NK-92 (cell line): ENCODE measurements around the gene VWA8.
"Not testable (repeated sequence)": the region's sequence is repeated elsewhere in the genome, so short reads cannot be mapped to it uniquely, and the experiment has no call there.

Experiments used
- DNase-seq: peaks from one replicate; lab custom pipeline; 2025; ENCODE audit not compliant: unreplicated experiment; lab: John Stamatoyannopoulos, UW

Gene VWA8

GRCh38 chr13:41651413-41652058, 309.4 kb downstream of the VWA8 start:
- no peak for DNase-seq

DNA sequence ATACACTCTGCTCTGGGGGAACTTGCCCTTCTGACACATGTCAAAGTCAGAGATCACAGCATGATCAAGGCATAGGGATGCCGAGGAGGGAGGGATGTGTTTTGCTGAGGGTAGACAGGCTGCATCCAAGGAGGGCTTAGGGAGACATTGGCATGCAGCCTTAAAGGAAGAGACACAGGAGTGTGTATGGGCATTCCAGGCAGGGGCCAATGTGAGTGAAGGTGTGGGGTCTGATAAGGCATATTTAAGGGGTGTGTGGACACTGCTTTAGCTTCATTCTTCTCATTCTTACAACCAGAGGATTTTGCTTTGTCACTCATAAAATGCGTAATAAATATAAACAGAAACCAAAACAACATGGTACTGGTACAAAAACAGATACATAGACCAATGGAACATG, 310.2 kb downstream of the VWA8 start:
- no peak for DNase-seq

GRCh38 chr13:41649659-41650058, 311.2 kb downstream of the VWA8 start:
- DNase-seq, result no peak

DNA sequence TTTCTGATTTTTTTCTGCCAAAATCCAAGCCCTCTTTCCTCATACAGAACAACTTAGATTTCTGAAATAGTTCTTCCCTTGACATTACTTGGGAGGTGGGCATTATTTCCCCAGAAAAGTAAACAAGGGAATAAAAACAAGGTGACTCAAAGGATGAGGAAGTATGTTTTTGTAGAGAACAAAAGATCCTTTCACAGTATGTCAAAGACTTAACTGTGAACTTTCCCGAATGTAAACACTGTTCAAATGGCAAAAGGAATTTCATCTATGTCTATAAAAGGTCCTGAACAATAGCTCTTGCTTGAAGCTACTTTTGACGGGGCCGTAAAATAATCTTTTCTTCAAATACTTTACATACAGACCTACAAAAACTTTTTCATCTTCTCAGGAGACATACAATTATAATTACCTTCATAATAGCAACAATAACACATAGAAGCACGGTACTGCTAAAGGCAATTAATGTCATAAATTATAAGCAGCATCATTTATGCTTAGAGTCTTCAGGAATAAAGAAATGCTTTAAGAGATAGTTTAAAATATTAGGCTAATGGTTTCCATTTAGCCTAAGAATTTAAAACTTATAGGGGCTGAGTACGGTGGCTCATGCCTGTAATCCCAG, 312.5 kb downstream of the VWA8 start:
- DNase-seq, result no peak

DNA sequence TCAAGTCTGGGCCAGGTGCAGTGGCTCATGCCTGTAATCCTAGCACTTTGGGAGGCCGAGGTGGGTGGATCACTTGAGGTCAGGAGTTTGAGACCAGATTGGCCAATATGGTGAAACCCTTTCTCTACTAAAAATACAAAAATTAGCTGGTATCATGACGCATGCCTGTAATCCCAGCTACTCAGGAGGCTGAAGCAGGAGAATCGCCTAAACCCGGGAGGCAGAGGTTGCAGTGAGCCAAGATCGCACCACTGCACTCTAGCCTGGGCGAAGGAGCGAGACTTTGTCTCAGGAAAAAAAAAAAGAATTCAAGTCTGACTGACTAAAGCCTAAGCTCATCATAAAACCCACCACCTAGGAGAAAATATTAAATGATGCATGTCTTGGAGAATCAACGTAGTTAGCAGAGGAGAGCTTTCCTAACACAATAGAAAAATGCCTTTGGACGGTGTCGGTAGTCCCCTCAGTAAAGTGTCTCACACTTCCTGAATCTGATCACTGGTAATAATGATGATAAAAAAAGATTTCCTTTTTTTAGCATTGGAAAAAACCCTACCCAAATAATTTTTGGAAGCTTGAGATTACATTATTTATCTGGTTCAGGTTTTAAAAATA, 313.1 kb downstream of the VWA8 start:
- not testable (repeated sequence) for DNase-seq

DNA sequence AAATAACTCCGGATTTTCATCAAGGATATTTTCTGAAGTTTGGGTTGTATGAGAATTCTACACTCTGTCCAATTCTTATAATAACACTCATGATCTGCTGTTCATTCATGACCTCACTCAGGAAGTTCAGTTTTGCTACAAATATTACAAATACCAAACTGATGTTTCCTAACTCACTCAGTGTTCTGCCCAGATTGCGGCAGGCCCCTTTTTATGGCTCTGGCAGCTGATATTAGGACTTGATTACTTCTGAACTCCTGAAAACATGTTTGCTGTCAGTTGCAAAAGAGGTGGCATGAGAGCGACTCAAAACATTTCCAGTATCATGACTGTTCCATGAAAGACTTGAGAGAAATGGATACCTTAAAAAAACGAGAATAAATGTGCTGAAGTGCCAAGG, 315.6 kb downstream of the VWA8 start:
- DNase-seq, result no peak

DNA sequence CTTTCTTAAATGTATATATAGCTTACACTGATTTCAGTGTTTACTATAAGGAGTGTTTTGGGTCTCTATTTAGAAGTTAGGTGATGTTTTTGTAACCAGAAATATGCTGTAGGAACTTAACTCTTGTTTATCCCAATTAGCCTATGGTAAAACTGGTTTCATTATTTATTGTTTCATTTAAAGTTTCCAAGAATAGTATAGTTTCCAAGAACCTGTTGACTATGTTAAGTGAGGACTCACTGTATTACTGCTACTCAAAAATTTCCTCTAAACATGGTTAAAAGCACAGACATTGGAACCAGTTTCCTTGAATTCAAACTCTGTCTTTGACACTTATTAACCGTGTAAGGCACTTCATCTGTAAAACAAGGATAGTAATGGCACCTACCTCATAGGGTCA, 316.2 kb downstream of the VWA8 start:
- no peak for DNase-seq

GRCh38 chr13:41643507-41643906, 317.4 kb downstream of the VWA8 start:
- DNase-seq, result no peak

GRCh38 chr13:41641961-41642360, 318.9 kb downstream of the VWA8 start:
- no peak for DNase-seq

DNA sequence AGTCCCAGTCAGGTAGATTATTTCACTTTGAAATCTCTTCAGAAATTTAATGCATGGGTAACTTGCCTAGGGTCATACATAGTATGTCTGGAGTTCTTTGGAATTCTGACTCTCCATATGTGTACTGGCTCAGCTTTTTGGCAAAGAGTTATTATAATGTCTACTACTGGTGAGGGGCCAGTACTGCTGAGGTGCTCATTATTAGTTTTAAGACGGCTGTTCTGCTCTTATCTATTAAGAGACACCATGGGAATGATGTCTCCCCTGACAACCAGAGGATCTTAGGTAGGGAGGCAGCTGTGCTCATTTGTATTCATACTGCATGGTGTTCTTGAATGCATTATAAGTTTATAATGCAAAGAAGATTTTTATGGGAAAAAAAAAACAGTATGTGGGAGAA, 319.5 kb downstream of the VWA8 start:
- no peak for DNase-seq

DNA sequence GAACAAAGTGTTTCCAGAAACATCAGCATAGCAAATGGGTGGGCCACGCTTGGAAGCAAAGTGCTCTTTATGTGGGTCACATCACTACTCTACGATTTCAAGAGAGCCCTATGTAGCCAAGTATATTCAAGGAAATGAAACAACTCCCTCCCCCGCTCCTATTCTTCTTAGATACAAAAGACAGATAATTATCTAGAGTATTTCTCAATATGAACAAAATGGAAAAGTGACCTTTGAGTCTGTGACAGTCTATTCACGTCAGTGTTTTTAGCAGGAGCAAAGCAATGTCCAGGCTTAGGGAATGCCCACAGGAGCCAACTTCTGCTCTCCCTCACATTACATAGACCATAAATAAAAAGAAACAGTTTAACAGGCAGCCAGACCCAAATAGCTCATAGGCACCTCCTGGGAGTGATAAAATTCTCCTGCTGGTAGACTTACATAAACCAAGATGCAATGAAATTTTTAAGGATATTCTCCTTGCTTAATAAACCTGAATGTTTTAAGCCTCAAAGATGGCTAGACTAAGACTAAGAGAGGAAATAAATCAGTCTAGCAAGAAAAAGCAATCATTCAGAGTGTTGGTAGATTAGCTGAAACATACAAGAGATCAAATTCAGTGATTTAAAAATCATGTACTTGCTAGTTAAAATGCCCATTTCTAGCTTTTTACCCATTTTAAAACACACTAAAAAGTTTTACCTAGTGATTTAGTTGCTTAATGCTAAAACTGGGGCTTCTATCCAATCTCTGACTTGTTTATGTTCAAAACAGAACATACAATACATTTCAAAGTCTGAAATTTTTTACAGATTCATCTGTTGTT, 320.7 kb downstream of the VWA8 start:
- no peak for DNase-seq

DNA sequence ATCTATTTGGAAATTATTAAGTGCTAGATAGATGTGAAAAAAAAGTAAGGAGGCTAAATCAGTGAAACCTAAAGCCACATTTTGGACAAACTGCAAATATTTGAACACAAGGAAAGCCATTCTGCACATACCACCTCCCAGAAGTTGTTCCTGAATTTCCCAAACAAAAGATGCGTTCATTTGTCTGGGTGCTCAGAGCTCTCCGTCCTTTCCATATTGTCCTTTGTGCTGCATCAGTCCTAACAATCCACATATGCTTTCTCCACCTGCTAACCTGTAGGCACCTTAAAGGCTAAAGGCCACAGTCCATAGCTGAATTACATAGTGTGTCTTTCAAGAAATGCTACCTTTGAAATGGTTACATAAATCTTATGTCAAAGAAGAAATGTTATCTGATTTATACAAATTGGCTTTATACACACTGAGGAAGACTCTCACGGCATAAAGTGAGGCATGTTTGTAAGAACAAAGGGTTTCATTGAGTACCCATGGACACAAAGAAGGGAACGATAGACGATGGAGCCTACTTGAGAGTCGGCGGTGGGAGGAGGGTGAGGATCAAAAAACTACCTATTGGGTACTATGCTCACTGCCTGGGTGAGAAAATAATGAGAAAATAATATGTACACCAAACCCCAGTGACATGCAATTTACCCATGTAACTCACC, 321.5 kb downstream of the VWA8 start:
- DNase-seq, result no peak

DNA sequence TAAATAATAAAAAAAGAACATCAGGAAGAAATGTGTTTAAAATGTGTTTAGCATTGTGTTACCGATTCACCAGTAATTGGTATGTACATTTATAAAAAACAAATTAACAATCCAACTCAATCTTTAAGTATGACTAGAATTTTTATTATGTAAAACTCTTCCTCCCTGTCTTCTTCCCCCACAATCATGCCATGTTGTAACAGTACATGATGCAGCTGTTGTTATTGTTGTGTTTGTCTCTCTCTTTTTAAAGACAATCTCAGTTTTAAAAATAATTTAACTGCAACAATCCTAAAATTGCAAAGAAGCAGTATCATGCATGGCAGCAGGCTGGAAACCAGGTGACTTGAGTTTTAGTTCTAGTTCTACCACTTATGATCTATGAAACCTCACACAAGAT, 323.3 kb downstream of the VWA8 start:
- DNase-seq, result no peak

DNA sequence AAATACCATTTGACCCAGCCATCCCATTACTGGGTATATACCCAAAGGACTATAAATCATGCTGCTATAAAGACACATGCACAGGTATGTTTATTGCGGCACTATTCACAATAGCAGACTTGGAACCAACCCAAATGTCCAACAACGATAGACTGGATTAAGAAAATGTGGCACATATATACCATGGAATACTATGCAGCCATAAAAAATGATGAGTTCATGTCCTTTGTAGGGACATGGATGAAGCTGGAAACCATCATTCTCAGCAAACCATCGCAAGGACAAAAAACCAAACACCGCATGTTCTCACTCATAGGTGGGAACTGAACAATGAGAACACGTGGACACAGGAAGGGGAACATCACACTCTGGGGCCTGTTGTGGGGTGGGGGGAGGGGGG, 323.9 kb downstream of the VWA8 start:
- not testable (repeated sequence) for DNase-seq

DNA sequence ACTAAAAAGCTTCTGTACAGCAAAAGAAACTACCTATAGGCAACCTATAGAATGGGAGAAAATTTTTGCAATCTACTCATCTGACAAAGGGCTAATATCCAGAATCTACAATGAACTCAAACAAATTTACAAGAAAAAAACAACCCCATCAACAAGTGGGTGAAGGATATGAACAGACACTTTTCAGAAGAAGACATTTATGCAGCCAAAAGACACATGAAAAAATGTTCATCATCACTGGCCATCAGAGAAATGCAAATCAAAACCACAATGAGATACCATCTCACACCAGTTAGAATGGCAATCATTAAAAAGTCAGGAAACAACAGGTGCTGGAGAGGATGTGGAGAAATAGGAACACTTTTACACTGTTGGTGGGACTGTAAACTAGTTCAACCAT, 324.3 kb downstream of the VWA8 start:
- DNase-seq, result not testable (repeated sequence)

DNA sequence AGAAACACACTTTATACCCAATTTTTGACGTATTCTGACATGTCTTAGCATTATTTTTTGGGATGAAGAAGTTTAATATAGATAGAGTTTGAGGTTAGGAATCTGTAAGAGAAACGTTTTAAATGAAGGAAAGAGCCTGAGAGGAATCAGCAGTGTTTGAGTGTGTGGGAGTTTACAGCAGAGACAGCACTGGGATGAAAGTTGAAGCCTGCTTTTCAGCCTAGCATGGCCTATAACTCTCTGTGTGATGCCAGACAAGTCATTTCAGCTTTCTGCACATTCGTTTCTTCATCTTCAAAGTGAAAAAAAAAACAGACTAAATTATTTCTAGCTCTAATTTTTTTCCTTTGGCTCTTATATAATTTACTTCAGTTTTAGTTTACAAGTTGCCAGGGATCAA, 326.5 kb downstream of the VWA8 start:
- DNase-seq, result no peak

GRCh38 chr13:41633776-41634175, 327.1 kb downstream of the VWA8 start:
- DNase-seq, result no peak

DNA sequence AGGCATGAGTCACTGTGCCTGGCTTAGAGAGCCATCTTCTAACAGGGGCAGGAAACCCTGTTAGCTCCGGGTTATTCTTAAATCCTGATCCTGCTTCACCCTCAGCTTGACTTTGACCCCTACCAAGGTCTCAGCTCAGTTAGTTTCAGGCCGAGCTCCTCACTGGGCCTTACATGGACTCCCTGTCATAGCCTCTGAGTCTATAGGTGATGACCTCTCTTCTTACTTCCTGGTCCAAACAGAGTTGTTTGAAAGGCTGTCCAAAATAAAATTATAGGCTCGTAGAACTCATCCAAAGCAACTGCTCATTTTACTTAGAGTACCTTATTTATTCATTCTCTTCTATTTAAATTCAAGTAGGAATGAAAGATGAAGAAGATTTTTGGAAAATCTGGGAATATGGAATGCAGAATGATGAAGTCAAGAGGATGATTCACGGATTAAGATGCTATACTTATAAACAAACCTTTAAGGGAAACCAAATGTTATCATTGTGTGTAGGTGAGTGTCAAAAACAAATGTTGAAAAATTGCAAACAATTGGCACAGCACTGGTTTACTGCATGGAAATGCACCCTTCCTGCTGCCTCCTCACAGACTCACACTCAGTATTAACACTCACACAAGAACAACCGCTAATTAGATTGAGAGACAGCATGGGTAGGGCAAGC, 329.5 kb downstream of the VWA8 start:
- DNase-seq, result no peak

DNA sequence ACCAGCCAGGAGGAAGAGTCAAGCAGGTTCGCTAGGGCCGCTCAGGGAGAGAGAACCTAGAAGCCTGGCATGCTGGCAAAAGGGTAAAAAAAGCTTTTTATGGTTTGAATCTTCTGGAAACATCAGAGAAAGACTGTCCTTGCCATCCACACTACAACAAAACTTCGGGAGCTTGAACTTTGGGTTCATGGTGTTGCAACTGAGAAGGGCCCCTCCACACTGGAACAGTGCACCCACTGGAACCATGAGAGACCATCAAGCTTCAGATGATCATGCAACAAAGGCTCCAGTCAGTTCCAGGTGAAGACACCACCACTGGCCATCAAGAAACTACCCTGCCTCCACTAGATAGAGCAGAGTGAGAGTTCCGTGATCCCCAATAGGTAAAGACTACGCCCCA, 333.5 kb downstream of the VWA8 start:
- no peak for DNase-seq

GRCh38 chr13:41624041-41624440, 336.9 kb downstream of the VWA8 start:
- no peak for DNase-seq
